Breast epithelium (tissue), 3 donors: ENCODE data around the gene VPS13C.

Source experiments
- POLR2A ChIP-seq: fragments of 450-650 bp; IDR thresholded peaks from one replicate; pipeline ENCODE4 v1.6.1; 2016; ENCODE audit warnings: antibody characterized with exemption, mild to moderate bottlenecking, moderate library complexity
- TF ChIP-seq, protein P1 (sequence below), 3 donors: fragments of 450-650 bp; IDR thresholded peaks; one replicate each; pipeline ENCODE4 v1.5.1; 2016 to 2017; ENCODE audit warnings: antibody characterized with exemption in 3 of 3, mild to moderate bottlenecking in 3 of 3, moderate library complexity in 3 of 3

DNA sequence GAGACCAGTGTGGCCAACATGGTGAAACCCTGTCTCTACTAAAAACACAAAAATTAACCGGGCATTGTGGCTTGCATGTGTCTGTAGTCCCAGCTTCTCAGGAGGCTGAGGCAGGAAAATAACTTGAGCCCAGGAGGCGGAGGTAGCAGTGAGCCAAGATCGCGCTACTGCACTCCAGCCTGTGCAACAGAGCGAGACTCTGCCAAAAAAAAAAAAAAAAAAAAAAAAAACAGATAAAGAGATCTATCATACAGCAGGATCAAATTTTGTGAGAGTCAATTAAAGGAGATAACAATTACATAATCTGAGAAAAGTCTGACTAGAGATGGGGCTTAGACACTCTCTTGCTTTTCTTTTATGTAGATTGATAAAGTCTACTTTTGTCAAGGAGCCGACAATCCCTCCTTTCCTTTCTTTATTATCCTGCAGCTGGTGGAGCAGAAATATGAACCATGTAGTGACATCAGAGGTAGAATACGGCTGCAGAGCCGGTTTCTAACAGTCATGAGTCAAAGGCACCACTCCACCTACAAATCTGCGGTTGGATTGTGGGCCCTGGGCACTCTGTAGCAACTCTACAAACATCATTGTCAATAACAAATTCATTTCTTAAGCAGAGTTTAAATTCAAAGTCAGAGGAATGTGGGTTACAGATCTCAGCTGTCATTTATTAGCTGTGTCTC, 15.5 kb upstream of the VPS13C start:
- no peak for TF ChIP-seq POLR2A
- TF ChIP-seq, protein P1, sequence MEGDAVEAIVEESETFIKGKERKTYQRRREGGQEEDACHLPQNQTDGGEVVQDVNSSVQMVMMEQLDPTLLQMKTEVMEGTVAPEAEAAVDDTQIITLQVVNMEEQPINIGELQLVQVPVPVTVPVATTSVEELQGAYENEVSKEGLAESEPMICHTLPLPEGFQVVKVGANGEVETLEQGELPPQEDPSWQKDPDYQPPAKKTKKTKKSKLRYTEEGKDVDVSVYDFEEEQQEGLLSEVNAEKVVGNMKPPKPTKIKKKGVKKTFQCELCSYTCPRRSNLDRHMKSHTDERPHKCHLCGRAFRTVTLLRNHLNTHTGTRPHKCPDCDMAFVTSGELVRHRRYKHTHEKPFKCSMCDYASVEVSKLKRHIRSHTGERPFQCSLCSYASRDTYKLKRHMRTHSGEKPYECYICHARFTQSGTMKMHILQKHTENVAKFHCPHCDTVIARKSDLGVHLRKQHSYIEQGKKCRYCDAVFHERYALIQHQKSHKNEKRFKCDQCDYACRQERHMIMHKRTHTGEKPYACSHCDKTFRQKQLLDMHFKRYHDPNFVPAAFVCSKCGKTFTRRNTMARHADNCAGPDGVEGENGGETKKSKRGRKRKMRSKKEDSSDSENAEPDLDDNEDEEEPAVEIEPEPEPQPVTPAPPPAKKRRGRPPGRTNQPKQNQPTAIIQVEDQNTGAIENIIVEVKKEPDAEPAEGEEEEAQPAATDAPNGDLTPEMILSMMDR (IDR thresholded peaks at IDR 0.05): no peak
